PC-9 (cell line): ENCODE data around the gene SEC16A. TPM values are rescaled to one million over a fixed set of nuclear protein-coding genes. Genes with fewer than 3 reads are reported as not detected.

ENCODE experiments used
- BruUV-seq: library from RNA; stranded (reverse); fragments of 400-500 nt; replicated peaks from 2 replicates; lab custom pipeline; 2021; lab: Mats Ljungman, UMichigan
- CTCF ChIA-PET: fragments of 300-600 bp; sonication (Branson Sonifier 250); formaldehyde crosslinking; loops from one replicate; lab custom pipeline; 2022; ENCODE audit warnings: antibody characterized with exemption; lab: Charles Lee
- POLR2A ChIA-PET: fragments of 300-600 bp; sonication (Branson Sonifier 250); formaldehyde crosslinking; loops from one replicate; lab custom pipeline; 2022; ENCODE audit warnings: antibody characterized with exemption; ENCODE audit not compliant: unreplicated experiment; lab: Charles Lee
- DNase-seq, 2 experiments: peaks; one replicate each; pipeline versions ENCODE4 v3.0.0 to v3.0.0-alpha.2; 2015 to 2022; ENCODE audit warnings: mixed read lengths in 1 of 2
- H2AFZ ChIP-seq: fragments of 200-600 bp; sonication (generic); 2 replicates; pipeline ENCODE4 v1.8.1; 2017; ENCODE audit warnings: antibody characterized with exemption
- H3F3A ChIP-seq: fragments of 200-600 bp; sonication (generic); 2 replicates; pipeline ENCODE4 v1.8.1; 2017; ENCODE audit warnings: antibody characterized with exemption, mild to moderate bottlenecking, low read depth; ENCODE audit not compliant: insufficient read depth
- H3K27ac ChIP-seq: fragments of 200-600 bp; sonication (generic); 2 replicates; pipeline ENCODE4 v1.6.1; 2016; ENCODE audit warnings: mixed run types
- H3K27me3 ChIP-seq: fragments of 200-600 bp; sonication (generic); 2 replicates; pipeline ENCODE4 v1.6.1; 2016; ENCODE audit warnings: low read depth, mixed run types; ENCODE audit not compliant: insufficient read depth
- H3K36me3 ChIP-seq: fragments of 200-600 bp; sonication (generic); 2 replicates; pipeline ENCODE4 v1.6.1; 2016; ENCODE audit warnings: low read depth, mixed run types
- H3K4me1 ChIP-seq: fragments of 200-600 bp; sonication (generic); replicated peaks from 2 replicates; pipeline ENCODE4 v1.6.1; 2016; ENCODE audit warnings: mixed run types; ENCODE audit not compliant: insufficient read depth
- H3K4me2 ChIP-seq: fragments of 200-600 bp; sonication (generic); 2 replicates; pipeline ENCODE4 v1.6.1; 2017; ENCODE audit warnings: mixed run types
- H3K4me3 ChIP-seq: fragments of 200-600 bp; sonication (generic); 2 replicates; pipeline ENCODE4 v1.6.1; 2016; ENCODE audit warnings: mixed run types
- H3K79me2 ChIP-seq: fragments of 200-600 bp; sonication (generic); 2 replicates; pipeline ENCODE4 v1.6.1; 2017; ENCODE audit warnings: low read depth, mixed run types
- H3K9me2 ChIP-seq: fragments of 200-600 bp; sonication (generic); 2 replicates; pipeline ENCODE4 v1.8.1; 2017; ENCODE audit warnings: mild to moderate bottlenecking; ENCODE audit not compliant: insufficient read depth
- H3K9me3 ChIP-seq: fragments of 200-600 bp; sonication (generic); 2 replicates; pipeline ENCODE4 v1.8.1; 2016; ENCODE audit warnings: low read depth; ENCODE audit not compliant: insufficient read depth
- H4K20me1 ChIP-seq: fragments of 200-600 bp; sonication (generic); 2 replicates; pipeline ENCODE4 v1.8.1; 2017; ENCODE audit not compliant: insufficient read depth
- CTCF ChIP-seq: fragments of 200-600 bp; sonication (generic); conservative IDR thresholded peaks from 2 replicates; pipeline ENCODE4 v1.6.1; 2017; ENCODE audit warnings: mixed run types, antibody characterized with exemption, mild to moderate bottlenecking, moderate library complexity
- EZH2 ChIP-seq: fragments of 200-600 bp; sonication (generic); IDR thresholded peaks from 2 replicates; pipeline ENCODE4 v1.8.0; 2017; ENCODE audit warnings: antibody characterized with exemption, low read depth
- intact Hi-C: fragments of 100-400 bp; cut with micrococcal nuclease; formaldehyde crosslinking; loops from one replicate; pipeline ENCODE4 v1.10.0; 2022; ENCODE audit not compliant: unreplicated experiment
- total RNA-seq: library from RNA; stranded (reverse); gene quantifications from 2 replicates; pipeline ENCODE4 v1.2.3, GENCODE V29; 2021

Gene SEC16A
- total RNA-seq, 1 experiment from 2014 or later: 81.8 TPM

GRCh38 chr9:136496801-136497620 is 14.2 kb upstream of the SEC16A start:
- POLR2A ChIA-PET: no interaction called here

GRCh38 chr9:136496181-136496580 is 13.3 kb upstream of the SEC16A start:
- intact Hi-C loops: no loop called here
- H3K9me2 ChIP-seq: no peaks in the 10 kb centered on the region
- CTCF ChIA-PET: interaction anchor here (0.6 kb wide), 1 partner anchor 62 kb away, joined by 3 read pairs; no protein-coding TSS in a partner anchor
- H3K4me1 ChIP-seq: no peaks in the 10 kb centered on the region
- H2AFZ ChIP-seq: no peak overlapping the region
- no peaks in the 10 kb centered on the region for H3K36me3 ChIP-seq
- TF ChIP-seq EZH2 (no peak), CTCF (no peak)
- H3F3A ChIP-seq: no peaks in the 10 kb centered on the region
- H4K20me1 ChIP-seq: no peaks in the 10 kb centered on the region
- BruUV-seq: no TSS peak
- POLR2A ChIA-PET: no interaction called here
- H3K27ac ChIP-seq: no peak overlapping the region
- DNase-seq: no peak
- no peak overlapping the region for H3K4me3 ChIP-seq
- no peaks in the 10 kb centered on the region for H3K9me3 ChIP-seq
- no peaks in the 10 kb centered on the region for H3K27me3 ChIP-seq
- no peaks in the 10 kb centered on the region for H3K79me2 ChIP-seq
- no peak overlapping the region for H3K4me2 ChIP-seq

More at GRCh38 chr9:136496801-136497620, 14.2 kb upstream of the SEC16A start:
- Histone ChIP-seq H3K4me3 (no peak overlapping the region), H4K20me1 (no peaks in the 10 kb centered on the region), H3F3A (no peaks in the 10 kb centered on the region), H3K36me3 (no peaks in the 10 kb centered on the region), H2AFZ (no peak overlapping the region), H3K27me3 (no peaks in the 10 kb centered on the region), H3K9me2 (no peaks in the 10 kb centered on the region), H3K4me2 (no peak overlapping the region), H3K9me3 (no peaks in the 10 kb centered on the region), H3K4me1 (no peaks in the 10 kb centered on the region), H3K79me2 (no peaks in the 10 kb centered on the region), H3K27ac (no peak overlapping the region)
- DNase-seq: no peak
- CTCF ChIA-PET: interaction anchor here (0.6 kb wide), 1 partner anchor 61 kb away, joined by 3 read pairs; no protein-coding TSS in a partner anchor
- BruUV-seq: no TSS peak
- intact Hi-C loops: no loop called here
- TF ChIP-seq CTCF (no peak), EZH2 (no peak)

- Histone ChIP-seq H3K27me3 (no peaks in the 10 kb centered on the region), H3F3A (no peaks in the 10 kb centered on the region), H3K36me3 (no peaks in the 10 kb centered on the region), H3K9me3 (no peaks in the 10 kb centered on the region), H3K9me2 (no peaks in the 10 kb centered on the region), H3K79me2 (no peaks in the 10 kb centered on the region), H3K4me1 (no peaks in the 10 kb centered on the region), H4K20me1 (no peaks in the 10 kb centered on the region), H3K4me2 (no peak overlapping the region), H3K4me3 (no peak overlapping the region), H2AFZ (no peak overlapping the region), H3K27ac (no peak overlapping the region)
- TF ChIP-seq EZH2 (no peak), CTCF (no peak)
- no TSS peak for BruUV-seq
- ChIA-PET CTCF (no interaction called here), POLR2A (no interaction called here)
- intact Hi-C loops: no loop called here
- no peak for DNase-seq
Observed at GRCh38 chr9:136495238-136495800, 12.5 kb upstream of the SEC16A start.
